Left colon (tissue), 2 donors: ENCODE results near the gene MRPL19. TPM values are rescaled to one million over a fixed set of nuclear protein-coding genes. Genes with fewer than 3 reads are reported as not detected.
A peak's percentile ranks its signal among the peaks of the same experiment; 100 is the strongest.

Experiments used
- ATAC-seq: fragments of 200-7000 bp; cut with Tn5 transposase; one replicate; pipeline ENCODE4 v1.9.1; 2020; ENCODE audit warnings: mild to moderate bottlenecking, moderate library complexity
- DNase-seq, 2 donors: peaks; one replicate each; pipeline ENCODE4 v3.0.0-alpha.2; 2020
- intact Hi-C, 2 donors: fragments of 100-400 bp; cut with DNase I in 1 of 2; cut with micrococcal nuclease in 1 of 2; formaldehyde crosslinking; loops; one replicate each; pipeline versions ENCODE4 v1.11.2 to v1.14.0; 2022; cut with DNase I, micrococcal nuclease
- total RNA-seq, 2 donors: library from RNA; stranded (reverse); fragmentation: NEBNext Ultra II Directional; extraction: Animal tissue kit (Norgen Biotek cat#: 25700); gene quantifications; one replicate each; pipeline ENCODE4 v1.2.1, GENCODE V29; 2021
- donor health status: DM: no; HTN: no; CAD: no.
- donor health status: DM: yes; HTN: yes; CAD: no.

The MRPL19 gene
- total RNA-seq, 2 donors from 2014 or later: 38.8 to 51.2 TPM

DNA sequence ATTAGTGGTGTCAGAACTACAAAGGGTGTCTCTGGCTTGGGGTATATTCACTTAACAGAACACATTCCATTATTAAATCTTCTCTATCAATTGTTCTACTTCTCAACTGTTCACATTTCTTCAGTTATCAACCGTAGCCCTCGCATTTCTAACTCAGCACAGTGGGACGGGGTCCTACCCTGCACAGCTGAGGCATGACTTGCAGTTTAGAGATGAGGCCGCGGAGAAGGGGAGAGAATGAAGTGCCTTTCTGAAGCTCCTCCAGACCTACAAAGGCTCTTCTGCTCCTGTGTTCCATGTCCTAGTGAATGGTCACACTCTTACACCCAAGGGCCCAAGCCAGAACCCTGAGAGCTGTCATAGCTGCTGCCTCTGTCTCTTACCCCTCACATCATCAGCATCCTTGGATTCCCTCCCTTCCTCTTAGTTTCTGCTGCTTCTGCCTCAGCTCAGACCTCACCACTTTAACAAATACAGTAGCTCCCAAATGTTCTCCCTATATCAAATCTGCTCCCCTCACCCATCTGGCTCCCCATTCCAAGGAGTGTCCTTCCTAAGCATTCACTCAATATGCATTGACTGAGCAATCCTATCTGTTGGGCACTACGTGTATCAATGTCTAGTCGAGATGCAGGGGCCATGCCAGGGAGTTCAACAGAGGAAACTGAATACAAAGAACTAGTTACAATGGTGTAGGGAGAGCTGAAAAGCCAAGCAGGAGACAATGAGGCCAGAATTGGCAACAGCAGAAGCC, 34.3 kb upstream of the MRPL19 start:
- ATAC-seq (no peak), DNase-seq (no peak)
- intact Hi-C loops: no loop called here

DNA sequence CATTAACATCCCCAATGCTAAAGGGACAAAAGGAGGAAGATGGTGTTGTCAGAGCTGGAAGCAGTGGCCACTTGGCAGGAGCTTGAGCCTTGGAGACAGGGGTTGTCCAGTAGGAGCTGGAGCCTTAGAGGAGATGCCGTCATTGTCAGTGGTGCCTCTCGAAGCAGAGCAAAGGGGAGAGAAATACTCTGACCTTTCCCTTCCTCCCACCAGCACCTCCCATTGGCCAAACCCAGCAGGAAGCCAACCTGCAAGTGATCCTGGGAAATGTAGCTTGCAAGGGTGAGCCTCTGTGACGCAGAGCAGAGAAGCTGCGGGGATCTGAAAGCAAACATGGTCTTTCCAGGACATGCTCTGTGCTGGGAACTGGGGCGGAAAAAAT, 33.7 kb upstream of the MRPL19 start:
- ATAC-seq (no peak), DNase-seq (no peak)
- intact Hi-C loops: no loop called here

DNA sequence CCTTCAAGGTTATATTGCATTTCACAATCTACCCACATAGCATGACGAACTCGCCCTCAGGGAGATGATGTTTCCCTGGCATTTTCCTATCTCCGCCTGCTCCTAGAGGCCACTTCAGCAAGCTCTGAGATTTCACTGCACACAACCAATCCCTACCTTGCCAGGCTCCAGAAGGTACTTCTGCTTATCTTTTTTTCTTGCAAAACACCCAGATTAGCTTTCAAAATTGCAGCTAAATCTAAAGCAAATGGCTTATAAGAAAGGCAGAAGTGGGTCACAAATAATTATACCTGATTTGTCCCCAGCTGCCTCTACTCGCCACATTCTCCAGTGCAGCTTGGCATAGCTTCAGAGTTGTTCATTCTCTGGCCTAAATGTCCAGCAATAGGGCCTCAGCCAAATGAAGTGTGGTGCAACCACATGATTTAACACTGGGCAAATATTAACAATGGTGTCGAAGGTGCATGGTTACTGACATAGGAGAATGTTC, 32.4 kb upstream of the MRPL19 start:
- no peak for ATAC-seq
- intact Hi-C loops: no loop called here
- no peak for DNase-seq

DNA sequence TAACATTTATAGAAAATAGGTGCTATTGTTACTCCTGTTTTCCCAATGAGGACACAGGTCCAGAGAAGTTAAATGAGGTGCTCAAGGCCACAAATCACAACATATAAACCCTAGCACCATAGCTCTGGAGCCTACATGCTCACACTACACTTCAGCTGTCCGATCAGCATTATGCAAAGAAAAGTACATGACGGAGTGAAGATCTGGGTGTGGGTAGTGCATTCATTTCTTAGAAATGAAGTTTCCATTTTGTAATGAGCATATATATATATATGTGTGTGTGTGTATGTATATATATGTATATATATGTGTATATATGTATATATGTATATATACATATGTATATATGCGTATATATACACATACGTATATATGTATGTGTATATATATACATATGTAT, 30.2 kb upstream of the MRPL19 start:
- no peak for ATAC-seq
- no peak for DNase-seq
- intact Hi-C loops: no loop called here

DNA sequence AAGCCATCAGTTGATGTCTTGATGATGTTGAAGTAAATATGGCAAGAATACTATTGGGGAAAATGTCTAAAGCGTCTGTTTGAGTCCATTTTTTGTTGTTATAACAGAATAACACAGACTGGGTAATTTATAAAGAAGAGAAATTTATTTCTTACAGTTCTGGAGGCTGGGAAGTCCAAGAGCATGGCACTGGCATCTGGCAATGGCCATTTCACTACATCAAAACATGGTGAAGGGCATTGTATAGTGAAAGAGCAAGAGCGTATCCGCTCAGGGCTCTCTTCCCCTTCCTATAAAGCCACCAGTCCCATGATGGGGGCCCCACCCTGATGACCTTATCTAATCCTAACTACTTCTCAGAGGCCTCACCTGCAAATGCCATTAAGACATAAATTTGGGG, 29.6 kb upstream of the MRPL19 start:
- intact Hi-C loops: no loop called here
- ATAC-seq: no peak
- DNase-seq: no peak

DNA sequence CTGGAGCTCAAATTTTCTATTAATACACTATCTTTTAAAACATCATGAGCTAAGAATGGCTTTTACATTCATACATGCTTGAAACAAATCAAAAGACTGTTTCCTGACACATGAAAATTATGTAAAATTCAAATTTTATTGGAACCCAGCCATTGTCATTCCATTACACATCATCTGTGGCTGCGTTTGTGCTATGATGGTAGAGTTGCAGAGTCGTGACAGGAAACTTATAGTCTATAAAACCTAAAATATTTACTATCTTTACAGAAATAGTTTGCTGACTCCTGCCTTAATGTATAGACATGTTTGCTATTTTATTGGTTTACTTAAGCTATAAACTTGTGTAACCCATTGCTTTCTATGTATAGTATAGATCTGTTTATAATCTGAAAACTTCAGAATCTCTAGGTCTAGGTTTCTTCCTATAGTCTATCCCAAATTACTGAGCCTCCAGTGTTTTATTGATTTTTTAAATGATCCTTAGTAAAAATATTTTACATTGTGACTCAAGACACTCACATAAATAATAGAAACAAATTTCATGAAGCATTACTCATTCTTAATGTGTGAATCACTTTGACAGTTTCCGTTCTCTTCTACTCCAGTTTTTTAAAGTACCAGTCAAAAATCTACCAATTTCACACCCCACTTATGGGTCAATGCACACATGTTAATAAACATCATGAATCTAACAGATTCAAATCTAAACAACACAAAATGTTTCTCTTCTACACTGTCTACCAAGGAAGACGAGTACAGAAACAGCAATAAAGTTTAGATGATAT, 26.4 kb upstream of the MRPL19 start:
- DNase-seq (no peak), ATAC-seq (no peak)
- intact Hi-C loops: no loop called here

DNA sequence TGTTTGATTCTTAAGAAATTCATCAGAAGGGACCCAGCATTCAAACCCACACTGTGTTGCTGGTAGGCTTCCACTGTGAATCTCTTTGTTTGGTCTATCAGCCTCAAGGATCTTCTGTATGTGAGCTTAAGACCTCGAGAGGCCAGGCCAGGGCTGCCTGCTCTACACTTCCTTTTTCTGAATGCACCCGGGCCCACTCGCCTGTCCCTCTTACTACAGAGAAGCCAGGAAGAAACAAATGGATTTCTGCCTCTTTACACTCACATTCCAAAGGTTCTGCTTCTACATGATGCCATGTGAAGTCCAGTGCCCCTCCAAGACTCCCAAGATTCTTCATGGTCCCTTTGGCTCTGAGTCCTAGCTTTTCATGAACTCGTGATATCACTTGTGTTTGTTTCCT, 25.4 kb upstream of the MRPL19 start:
- ATAC-seq (no peak), DNase-seq (no peak)
- intact Hi-C loops: no loop called here

DNA sequence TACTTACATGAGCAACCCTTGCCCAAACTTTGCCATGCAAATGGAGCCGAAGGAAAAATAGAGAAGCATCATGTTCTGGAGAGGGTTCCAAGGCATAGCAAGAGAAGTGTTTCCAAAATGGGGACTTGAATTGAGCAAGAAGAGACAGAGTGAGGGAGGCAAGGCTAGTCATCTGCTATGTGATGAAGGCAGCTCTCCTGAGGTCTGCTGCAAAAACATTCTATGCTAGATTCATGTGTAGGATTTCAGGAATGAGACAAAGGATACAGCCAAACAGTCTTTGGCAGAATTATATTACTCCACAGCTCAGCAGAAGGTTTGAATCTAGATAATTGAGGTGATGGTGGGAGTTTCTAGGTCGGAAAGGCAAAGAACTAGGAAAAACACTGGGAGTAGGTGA, 24.1 kb upstream of the MRPL19 start:
- intact Hi-C loops: no loop called here
- DNase-seq (no peak), ATAC-seq (no peak)

DNA sequence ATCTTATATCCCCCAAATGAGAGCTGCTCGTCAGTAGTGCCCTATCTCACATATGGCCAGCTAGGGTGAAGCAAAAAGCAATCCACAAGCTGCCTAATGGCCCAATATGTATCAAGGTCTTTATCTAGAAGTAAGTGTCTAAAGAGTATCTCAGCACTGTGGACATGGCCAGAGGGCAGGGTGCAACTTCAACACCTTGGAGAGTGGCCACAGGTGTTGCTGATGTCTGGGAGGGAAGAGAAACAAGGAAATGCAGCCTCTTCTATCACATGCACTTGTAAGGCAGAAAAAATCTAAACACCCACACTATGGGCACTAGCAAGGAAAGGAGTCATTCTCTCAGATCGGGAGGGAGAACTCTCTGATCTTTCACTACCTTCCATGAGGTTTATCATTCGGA, 23.7 kb upstream of the MRPL19 start:
- DNase-seq (no peak), ATAC-seq (no peak)
- intact Hi-C loops: no loop called here

DNA sequence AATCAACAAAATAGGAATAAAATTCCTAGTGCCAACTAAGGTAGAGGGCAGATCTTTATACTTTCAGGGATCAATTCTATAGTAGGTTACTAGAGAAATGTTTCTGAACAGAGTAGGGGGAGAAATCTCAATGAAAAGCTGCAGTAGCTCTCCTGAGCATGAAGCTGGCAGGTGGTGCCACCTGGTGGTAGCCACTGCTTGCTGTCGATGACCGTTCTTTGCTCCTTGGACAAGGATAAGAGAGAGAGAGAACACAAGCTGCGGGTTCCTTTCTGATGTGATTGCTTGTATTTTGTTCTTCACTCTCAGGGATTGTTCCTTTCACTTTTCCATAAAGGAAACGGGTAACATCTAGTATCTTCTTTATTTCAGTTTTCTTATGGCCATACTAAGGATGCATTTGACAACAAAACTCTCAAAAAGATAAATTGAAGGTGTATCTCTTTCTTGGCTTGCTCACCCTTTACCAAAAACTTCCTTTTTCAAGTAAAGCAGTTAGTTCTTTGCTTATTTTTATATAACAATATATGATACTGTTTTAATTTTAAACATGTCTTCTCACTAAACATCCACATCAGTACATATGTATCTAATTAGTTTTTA, 18.6 kb upstream of the MRPL19 start:
- peak; percentile 61 for ATAC-seq
- DNase-seq: peak; percentile 38 to 76
- intact Hi-C loops: no loop called here

DNA sequence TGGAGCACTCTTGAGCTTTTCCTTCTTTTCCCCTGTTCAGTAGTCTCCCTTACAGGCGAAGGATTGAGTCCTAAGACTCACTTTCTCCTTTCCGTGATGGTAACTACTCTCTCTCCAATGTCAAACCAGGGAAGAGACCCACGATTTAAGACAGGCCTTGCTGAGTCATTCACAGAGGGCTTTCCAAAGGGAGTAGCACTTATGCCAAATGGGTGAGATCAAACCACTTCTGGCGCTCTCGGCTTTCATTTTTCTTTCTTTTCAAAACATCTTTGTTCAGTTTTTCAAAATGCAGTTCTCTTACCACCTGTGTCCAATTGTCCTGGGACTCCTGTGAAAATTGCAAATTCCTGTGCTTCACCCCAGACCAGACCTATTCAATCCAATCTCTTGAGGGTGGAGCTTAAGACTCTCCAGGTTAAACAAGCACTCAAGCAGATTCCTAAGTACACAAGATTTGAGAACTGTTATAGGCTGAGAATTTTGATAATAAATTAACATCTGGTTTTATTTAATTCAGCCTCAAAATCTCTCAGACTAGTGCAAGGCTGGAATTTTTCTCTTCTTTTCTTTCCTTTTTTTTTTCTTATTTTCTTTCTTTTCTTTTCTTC, 14.4 kb upstream of the MRPL19 start:
- intact Hi-C loops: no loop called here
- no peak for DNase-seq
- ATAC-seq: no peak

DNA sequence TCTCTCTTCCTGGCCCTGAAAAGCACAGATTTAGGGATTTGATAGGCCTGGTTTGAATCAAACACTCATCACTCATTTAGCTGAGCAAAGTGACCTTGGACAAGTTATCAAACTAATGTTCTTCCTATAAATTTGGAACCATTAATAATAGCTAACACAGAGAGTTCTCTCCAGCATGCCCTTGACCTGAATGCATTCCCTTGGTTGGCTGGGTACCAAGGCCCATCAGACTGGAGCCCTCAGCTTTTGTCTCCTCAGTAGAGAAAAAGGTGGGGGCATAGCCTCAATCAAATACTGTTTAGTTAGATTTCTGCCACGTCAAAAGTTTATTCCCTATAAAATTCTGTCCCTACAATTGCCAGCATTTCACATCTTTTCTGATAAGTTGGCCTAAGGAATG, 13.8 kb upstream of the MRPL19 start:
- ATAC-seq (no peak), DNase-seq (no peak)
- intact Hi-C loops: no loop called here

DNA sequence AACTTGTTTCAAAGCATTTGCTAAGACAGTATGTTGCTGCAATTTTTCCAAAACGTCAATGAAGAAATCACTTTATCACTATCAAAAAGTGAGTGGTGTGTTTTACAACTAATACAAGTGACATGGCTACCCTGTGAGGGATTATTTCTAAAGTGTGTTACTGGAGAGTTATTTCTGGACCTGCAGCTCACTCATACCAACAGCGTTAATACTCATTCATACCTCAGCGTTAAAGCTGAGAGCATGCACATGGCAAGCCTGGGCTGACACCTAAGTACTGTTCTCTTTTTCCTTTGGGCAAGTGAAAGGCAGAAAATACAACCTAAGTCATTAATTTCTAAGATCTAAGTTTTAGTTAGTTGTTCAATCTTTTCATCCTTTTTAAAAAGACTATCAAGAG, 13.0 kb upstream of the MRPL19 start:
- DNase-seq: no peak
- intact Hi-C loops: no loop called here
- ATAC-seq: no peak

DNA sequence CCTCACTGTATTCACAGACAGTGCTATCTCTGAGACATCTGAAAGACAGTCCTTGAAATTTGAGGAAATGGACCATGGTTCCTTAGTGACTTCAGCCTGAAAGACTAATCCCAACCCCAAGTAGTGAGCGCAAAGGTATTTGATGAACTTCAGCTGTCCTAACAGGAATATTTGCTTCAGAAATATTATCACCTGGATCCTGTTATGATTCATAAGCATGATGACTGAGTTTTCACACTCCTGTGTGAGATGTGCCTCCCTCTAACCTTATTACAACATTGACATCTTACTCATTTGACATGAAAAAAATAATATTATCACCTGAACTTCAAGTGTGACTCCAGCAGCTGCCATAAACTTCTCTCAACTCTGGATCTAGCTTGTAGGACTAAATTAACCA, 11.6 kb upstream of the MRPL19 start:
- no peak for DNase-seq
- intact Hi-C loops: no loop called here
- no peak for ATAC-seq

DNA sequence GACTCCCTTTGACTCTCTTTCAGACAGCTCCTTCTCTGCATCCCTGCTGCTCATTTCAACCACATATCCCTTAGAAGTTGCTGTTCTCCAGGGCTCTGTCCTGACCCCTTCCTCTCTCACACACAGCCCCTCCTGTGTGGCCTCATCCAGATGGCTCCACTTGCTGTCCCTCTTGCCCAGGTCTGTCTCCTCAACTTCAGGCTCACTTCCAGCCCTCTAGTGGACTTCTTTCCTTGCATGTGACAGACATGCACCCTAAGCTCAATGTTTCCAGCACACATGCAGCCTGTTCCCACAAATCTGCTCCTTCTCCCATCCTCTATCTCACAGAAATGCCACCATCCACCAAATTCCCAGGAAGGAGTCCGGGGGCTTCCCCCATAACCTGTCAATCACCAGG, 9.0 kb upstream of the MRPL19 start:
- intact Hi-C loops: no loop called here
- DNase-seq (no peak), ATAC-seq (no peak)

DNA sequence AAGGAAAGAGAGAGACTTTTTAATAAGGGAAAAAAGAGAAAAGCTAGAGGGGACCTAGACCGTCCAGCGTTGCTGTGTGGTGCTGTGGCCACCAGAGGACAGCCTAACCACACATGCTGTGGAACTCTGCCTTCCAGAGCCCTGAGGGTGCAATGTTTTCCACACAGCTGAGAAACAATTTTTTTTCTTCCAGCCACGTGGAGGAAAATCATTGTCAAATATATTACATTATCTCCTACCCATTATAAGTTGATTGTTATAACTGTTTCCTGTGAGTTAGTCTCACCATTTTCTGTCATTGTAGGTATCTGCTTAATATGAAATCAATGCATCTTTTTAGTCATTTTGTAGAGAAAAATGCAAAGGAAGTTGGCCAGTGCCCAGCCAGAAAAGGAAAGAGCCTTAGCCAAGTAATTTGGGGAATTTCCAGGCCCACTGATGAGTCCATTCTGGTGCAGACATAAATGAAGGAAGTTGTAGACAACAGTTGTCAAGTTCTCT, 5.9 kb upstream of the MRPL19 start:
- intact Hi-C loops: no loop called here
- DNase-seq: peak; percentile 31 to 68
- ATAC-seq: peak; percentile 92

DNA sequence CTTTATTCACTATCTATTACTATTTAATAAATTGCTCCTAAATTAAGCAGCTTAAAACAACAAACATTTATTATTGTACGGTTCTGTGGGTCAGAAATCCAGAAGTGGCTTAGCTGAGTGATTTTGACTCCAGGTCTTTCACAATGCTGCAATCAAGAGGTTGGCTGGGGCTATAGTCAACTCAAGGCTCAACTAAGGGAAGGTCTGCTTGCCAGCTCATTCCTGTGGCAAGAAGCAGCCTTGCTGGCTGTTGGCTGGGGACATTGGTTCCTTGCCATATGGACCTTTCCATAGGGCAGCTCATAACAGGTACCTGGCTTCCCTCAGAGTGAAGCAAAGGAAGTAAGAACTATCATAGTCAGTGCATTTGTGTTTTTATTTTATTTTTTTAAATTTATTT, 5.0 kb upstream of the MRPL19 start:
- ATAC-seq (no peak), DNase-seq (no peak)
- intact Hi-C loops: no loop called here

DNA sequence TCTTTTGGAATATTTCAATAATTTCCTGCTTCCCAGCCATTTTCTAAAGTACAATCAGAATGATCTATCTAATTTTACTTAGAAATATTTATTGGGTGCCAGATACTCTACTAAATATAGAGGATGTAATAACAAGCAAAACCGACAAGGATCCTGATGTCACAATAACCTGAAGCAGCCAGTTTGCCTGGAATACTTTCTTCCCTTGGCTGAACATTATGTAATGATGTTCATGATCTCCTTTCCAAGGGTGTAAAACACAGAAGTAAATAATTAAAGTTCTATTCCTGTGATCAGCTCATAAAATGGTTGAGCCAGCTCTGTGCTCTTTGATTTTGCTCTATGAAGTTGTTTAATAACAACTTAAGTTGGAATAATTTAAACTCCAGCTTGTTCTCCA, 2.6 kb upstream of the MRPL19 start:
- no peak for DNase-seq
- intact Hi-C loops: no loop called here

DNA sequence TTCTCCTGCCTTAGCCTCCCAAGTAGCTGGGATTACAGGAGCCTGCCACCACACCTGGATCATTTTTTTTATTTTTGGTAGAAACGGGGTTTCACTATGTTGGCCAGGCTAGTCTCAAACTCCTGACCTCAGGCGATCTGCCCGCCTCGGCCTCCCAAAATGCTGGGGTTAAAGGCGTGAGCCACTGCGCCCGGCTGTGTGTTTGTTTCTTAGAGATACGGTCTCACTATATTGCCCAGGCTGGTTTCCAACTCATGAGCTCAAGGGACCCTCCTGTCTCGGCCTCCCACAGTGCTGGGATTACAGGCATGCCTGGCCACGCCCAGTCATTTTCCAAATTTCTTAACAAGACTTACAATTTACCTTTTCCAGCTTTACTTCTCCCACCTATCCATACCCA, 940 bp upstream of the MRPL19 start:
- intact Hi-C loops: no loop called here
- no peak for DNase-seq
- no peak for ATAC-seq

More for the DNA sequence above, 2.6 kb upstream of the MRPL19 start:
- ATAC-seq: no peak
